Gastroesophageal sphincter (tissue), 3 donors: ENCODE data around the gene PFDN4.

Experiments used
- EP300 ChIP-seq: sonication (generic); formaldehyde crosslinking; IDR thresholded peaks from one replicate; pipeline ENCODE4 v1.6.1; 2017; ENCODE audit warnings: antibody characterized with exemption, mild to moderate bottlenecking
- POLR2A ChIP-seq, 2 donors: fragments of 450-650 bp; IDR thresholded peaks; one replicate each; pipeline ENCODE4 v1.6.1; 2017; ENCODE audit warnings: antibody characterized with exemption in 2 of 2, mild to moderate bottlenecking in 2 of 2, moderate library complexity in 1 of 2
- POLR2AphosphoS5 ChIP-seq: sonication (generic); formaldehyde crosslinking; IDR thresholded peaks from one replicate; pipeline ENCODE4 v1.6.1; 2017; ENCODE audit warnings: antibody characterized with exemption
- TF ChIP-seq, protein P1 (sequence below), 4 experiments: fragments of 200-600 bp in 2 of 4; fragments of 450-650 bp in 2 of 4; sonication (generic) in 1 of 4; IDR thresholded peaks; one replicate each; pipeline ENCODE4 v1.5.1; 2017 to 2019; ENCODE audit warnings: antibody characterized with exemption in 4 of 4, mild to moderate bottlenecking in 2 of 4, moderate library complexity in 2 of 4

DNA sequence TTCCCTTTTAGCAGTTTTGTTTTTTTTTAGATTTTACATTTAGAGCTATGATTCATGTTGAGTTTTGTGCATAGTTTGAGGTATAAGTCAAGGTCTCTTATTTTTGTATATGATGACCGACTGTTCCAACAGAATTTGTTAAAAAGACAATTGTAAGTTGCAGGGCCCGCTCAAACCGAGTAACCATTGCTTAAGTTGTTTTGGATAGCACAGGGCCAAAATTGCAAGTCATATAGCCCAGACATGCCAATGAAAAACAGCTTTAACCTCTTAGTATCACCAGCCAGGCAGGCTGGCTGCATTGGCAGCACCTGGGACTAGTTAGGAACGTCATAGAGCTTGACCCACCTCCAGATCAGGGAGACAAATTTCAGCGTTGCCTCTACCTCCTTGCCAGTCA is 47.3 kb downstream of the PFDN4 start:
- no peak for TF ChIP-seq POLR2A (IDR thresholded peaks at IDR 0.05)
- TF ChIP-seq, protein P1, sequence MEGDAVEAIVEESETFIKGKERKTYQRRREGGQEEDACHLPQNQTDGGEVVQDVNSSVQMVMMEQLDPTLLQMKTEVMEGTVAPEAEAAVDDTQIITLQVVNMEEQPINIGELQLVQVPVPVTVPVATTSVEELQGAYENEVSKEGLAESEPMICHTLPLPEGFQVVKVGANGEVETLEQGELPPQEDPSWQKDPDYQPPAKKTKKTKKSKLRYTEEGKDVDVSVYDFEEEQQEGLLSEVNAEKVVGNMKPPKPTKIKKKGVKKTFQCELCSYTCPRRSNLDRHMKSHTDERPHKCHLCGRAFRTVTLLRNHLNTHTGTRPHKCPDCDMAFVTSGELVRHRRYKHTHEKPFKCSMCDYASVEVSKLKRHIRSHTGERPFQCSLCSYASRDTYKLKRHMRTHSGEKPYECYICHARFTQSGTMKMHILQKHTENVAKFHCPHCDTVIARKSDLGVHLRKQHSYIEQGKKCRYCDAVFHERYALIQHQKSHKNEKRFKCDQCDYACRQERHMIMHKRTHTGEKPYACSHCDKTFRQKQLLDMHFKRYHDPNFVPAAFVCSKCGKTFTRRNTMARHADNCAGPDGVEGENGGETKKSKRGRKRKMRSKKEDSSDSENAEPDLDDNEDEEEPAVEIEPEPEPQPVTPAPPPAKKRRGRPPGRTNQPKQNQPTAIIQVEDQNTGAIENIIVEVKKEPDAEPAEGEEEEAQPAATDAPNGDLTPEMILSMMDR (IDR thresholded peaks at IDR 0.05), result no peak
- no peak for TF ChIP-seq EP300
- no peak for TF ChIP-seq POLR2AphosphoS5
